Esophagus muscularis mucosa (tissue), 4 donors: ENCODE results near the gene LAMA3. TPM values are rescaled to one million over a fixed set of nuclear protein-coding genes. Genes with fewer than 3 reads are reported as not detected.

ENCODE experiments used
- DNase-seq: peaks from one replicate; pipeline ENCODE4 v3.0.0-alpha.2; 2017; ENCODE audit errors: extremely low spot score
- H3K27ac ChIP-seq, 4 donors: fragments of 200-600 bp; sonication (generic); replicated peaks in 1 of 4; 1 replicate in 3 of 4; 2 replicates in 1 of 4; pipeline ENCODE4 v1.5.1; 2016 to 2019; ENCODE audit warnings: mild to moderate bottlenecking in 1 of 4
- H3K27me3 ChIP-seq, 4 donors: fragments of 200-600 bp; sonication (generic); one replicate each; pipeline versions ENCODE4 v1.5.1 to v1.6.0; 2016 to 2019
- H3K36me3 ChIP-seq, 4 donors: fragments of 200-600 bp; sonication (generic); one replicate each; pipeline ENCODE4 v1.5.1; 2016 to 2019
- H3K4me1 ChIP-seq, 4 donors: fragments of 200-600 bp; sonication (generic); one replicate each; pipeline ENCODE4 v1.5.1; 2016 to 2019
- H3K4me3 ChIP-seq, 4 donors: fragments of 200-600 bp; sonication (generic); 1 replicate in 2 of 4; 2 replicates in 2 of 4; pipeline ENCODE4 v1.5.1; 2016 to 2019; ENCODE audit warnings: mild to moderate bottlenecking in 4 of 4, moderate library complexity in 1 of 4
- H3K9me3 ChIP-seq, 4 donors: fragments of 200-600 bp; sonication (generic); 1 replicate in 3 of 4; 2 replicates in 1 of 4; pipeline ENCODE4 v1.5.1; 2016 to 2019
- EP300 ChIP-seq: sonication (generic); formaldehyde crosslinking; IDR thresholded peaks from one replicate; pipeline ENCODE4 v1.6.1; 2017; ENCODE audit warnings: antibody characterized with exemption
- POLR2A ChIP-seq: fragments of 450-650 bp; IDR thresholded peaks from one replicate; pipeline ENCODE4 v1.6.1; 2017; ENCODE audit warnings: antibody characterized with exemption, moderate library complexity, mild to moderate bottlenecking, low read depth
- POLR2AphosphoS5 ChIP-seq, 2 donors: sonication (generic); formaldehyde crosslinking; IDR thresholded peaks; one replicate each; pipeline ENCODE4 v1.6.1; 2017; ENCODE audit warnings: antibody characterized with exemption in 2 of 2
- WGBS: methylation state at CpG from one replicate; pipeline ENCODE4 v1.1.5; 2018; 5-methylcytosine and 5-hydroxymethylcytosine counted together
- intact Hi-C: fragments of 100-400 bp; cut with DNase I; formaldehyde crosslinking; loops from one replicate; pipeline ENCODE4 v1.15.1; 2023
- total RNA-seq, 4 donors: library from RNA; depleted of rRNA; stranded (reverse); fragments of >200 nt; gene quantifications; one replicate each; pipeline versions ENCODE4 v1.1.0 to v1.2.1, GENCODE V29; 2016
- TF ChIP-seq, protein P1 (sequence below), 3 experiments: fragments of 200-600 bp in 2 of 3; fragments of 450-650 bp in 1 of 3; sonication (generic) in 2 of 3; IDR thresholded peaks; one replicate each; pipeline ENCODE4 v1.5.1; 2017 to 2019; ENCODE audit warnings: antibody characterized with exemption in 3 of 3, mild to moderate bottlenecking in 2 of 3, moderate library complexity in 1 of 3

The LAMA3 gene
- total RNA-seq, 4 donors from 2014 or later: 7.5 to 12.9 (median 11.7) TPM

DNA sequence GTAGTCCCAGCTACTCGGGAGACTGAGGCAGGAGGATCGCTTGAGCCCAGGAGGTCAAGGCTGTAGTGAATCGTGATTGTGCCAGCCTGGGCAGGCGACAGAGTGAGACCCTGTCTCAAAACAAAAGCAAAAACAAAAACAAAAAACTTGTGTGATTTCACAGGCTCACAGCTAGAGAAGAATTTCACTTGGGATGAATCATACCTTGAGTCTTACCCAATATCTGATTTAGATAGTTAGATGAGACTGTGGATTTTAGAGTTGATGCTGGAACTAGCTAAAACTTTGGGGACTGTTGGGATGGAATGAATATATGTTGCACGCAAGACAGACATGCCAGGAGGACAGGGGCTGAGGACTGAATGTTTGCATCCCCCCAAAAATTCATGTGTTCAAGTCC, 31.0 kb upstream of the LAMA3 start:
- no peak for TF ChIP-seq POLR2AphosphoS5 (IDR thresholded peaks at IDR 0.05)
- TF ChIP-seq EP300: no peak
- TF ChIP-seq, protein P1, sequence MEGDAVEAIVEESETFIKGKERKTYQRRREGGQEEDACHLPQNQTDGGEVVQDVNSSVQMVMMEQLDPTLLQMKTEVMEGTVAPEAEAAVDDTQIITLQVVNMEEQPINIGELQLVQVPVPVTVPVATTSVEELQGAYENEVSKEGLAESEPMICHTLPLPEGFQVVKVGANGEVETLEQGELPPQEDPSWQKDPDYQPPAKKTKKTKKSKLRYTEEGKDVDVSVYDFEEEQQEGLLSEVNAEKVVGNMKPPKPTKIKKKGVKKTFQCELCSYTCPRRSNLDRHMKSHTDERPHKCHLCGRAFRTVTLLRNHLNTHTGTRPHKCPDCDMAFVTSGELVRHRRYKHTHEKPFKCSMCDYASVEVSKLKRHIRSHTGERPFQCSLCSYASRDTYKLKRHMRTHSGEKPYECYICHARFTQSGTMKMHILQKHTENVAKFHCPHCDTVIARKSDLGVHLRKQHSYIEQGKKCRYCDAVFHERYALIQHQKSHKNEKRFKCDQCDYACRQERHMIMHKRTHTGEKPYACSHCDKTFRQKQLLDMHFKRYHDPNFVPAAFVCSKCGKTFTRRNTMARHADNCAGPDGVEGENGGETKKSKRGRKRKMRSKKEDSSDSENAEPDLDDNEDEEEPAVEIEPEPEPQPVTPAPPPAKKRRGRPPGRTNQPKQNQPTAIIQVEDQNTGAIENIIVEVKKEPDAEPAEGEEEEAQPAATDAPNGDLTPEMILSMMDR (IDR thresholded peaks at IDR 0.05): no peak
- TF ChIP-seq POLR2A: no peak

DNA sequence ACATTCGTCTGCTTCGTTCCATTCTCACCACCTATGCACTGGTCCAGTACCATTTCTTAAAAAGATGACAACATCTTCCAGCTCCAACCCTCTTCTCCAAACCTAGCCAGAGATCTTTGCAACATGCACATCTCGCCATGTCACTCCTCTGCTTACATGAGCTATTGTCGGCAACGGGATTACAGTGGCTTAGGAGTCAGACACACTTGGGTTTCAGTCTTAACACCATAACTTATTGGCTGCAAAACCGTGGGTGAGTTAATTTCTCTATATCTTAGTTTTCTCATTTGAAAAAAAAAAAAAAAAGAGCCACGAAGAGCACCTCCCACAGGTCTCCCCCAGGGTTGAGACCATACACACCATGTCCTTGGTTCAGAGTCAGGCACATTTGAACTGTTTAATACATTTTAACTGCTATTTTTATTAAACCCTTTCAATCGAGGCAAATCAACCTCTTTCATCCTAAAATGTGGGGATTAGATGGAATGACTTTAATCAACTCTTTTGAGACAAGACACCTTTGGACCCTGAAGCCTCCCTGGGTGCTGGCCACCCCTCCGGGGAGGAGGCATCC, 27.4 kb upstream of the LAMA3 start:
- no peak for DNase-seq
- H3K27ac ChIP-seq: peak overlapping the region in 3 of 4 donors; percentile 61 to 66 (median 63)
- intact Hi-C loops: no loop called here
- H3K4me3 ChIP-seq: peak overlapping the region; percentile 64 to 79 (median 71)
- H3K27me3 ChIP-seq: peaks cover 0 to 3% (median 0%) of the 10 kb centered on the region in 4 donors
- H3K4me1 ChIP-seq: peaks cover 7 to 19% (median 17%) of the 10 kb centered on the region in 4 donors
- no peaks in the 10 kb centered on the region for H3K36me3 ChIP-seq
- H3K9me3 ChIP-seq: no peaks in the 10 kb centered on the region
- 56% methylated on average over 9 of the region's 9 CpGs for WGBS
- TF ChIP-seq POLR2AphosphoS5 (IDR thresholded peaks at IDR 0.05): no peak
- TF ChIP-seq POLR2A: no peak
- TF ChIP-seq, protein P1 (IDR thresholded peaks at IDR 0.05): no peak
- no peak for TF ChIP-seq EP300

More for the DNA sequence above, 31.0 kb upstream of the LAMA3 start:
- no peak for DNase-seq
- WGBS: 88% methylated on average over 5 of the region's 5 CpGs
- H3K9me3 ChIP-seq: no peaks in the 10 kb centered on the region
- peaks cover 0 to 3% (median 0%) of the 10 kb centered on the region in 4 donors for H3K27me3 ChIP-seq
- H3K4me3 ChIP-seq: no peak overlapping the region
- no peaks in the 10 kb centered on the region for H3K36me3 ChIP-seq
- no peak overlapping the region for H3K27ac ChIP-seq
- peaks cover 4 to 16% (median 13%) of the 10 kb centered on the region in 4 donors for H3K4me1 ChIP-seq
- intact Hi-C loops: no loop called here

DNA sequence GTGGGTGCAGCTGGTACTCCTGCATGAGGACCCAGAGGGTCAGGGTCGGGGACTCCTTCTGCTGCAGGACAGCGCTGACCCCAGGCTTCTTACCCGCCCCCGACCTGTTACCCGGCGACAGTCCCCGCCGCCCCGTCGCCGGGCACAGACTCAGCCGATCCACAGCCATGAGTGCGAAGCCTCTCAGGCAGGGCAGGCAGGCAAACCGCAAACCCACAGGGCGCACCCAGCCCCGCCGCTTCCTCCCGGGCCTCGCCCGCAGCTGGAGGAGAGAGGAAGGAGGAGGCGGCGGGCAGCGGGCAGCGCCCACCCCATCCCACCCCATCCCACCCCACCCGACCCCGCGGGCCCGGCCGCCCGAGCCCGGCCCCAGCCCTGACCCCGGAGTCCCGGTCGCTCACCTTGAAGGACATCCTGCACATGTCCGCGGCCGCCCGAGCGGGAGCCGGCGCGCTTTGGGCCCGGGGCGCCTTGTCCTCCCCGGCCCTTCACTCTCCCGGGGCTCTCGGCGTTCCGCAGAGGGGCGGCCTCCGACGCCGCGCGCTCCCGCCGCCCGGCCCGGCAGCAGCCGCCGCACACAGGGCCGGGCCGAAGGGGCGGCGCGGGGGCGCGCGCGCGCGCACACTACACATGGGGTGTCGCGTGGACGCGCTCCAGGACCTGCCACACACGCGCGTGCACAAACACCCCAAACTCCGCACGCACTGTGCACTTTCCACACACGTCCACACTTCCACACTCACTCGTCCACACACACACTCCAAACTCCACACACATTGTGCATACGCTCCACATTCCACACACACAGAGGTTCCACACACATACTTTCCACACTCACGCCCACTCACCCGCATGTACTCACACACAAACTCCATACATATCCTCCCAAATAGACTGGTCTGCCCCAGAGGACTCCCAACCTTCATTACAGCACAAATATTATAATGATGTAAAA, 26.7 kb upstream of the LAMA3 start, which contains the start of gene ANKRD29:
Gene ANKRD29, minus strand, starts transcription at position 603 of the 955 bp plus-strand sequence. Its CDS starts 181 bp downstream, at position 422.
- no peak for DNase-seq
- 2% methylated on average over 45 of the region's 86 CpGs for WGBS
- H3K4me1 ChIP-seq: peaks cover 7 to 19% (median 17%) of the 10 kb centered on the region in 4 donors
- H3K27ac ChIP-seq: peak within 1 kb of the TSS; percentile 57 to 66 (median 62)
- TF ChIP-seq POLR2A (no peak), POLR2AphosphoS5 (IDR thresholded peaks at IDR 0.05) (no peak)
- peak within 1 kb of the TSS; percentile 64 to 79 (median 71) for H3K4me3 ChIP-seq
- no peaks in the 10 kb centered on the region for H3K9me3 ChIP-seq
- peaks cover 0 to 3% (median 0%) of the 10 kb centered on the region in 4 donors for H3K27me3 ChIP-seq
- H3K36me3 ChIP-seq: no peaks in the 10 kb centered on the region
- intact Hi-C loops: no loop called here

DNA sequence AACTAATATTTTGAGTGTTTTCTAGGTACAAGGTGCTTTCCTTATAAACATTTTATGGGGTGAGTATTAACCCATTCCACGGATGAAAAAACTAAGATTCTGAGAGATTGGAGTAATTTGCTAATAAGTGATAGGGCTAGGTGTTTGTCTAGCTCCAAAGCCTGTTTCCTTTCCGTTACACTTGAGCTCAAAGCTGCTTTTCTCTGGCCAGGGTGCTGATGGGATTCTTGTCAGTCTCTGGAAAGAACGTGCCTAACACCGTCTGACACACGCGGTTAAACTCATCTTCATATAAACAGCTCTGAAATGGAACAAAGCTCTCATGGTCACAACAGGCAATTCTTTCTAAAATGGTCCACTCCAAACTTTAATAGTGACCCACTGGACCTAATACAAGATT, 24.6 kb upstream of the LAMA3 start:
- 54% methylated on average over 6 of the region's 6 CpGs for WGBS
- no peak for DNase-seq
- H3K36me3 ChIP-seq: no peaks in the 10 kb centered on the region
- no peak overlapping the region for H3K27ac ChIP-seq
- TF ChIP-seq, protein P1 (IDR thresholded peaks at IDR 0.05): no peak
- TF ChIP-seq POLR2AphosphoS5 (IDR thresholded peaks at IDR 0.05) (no peak), EP300 (no peak), POLR2A (no peak)
- intact Hi-C loops: loop anchor here (2.0 kb wide), 1 partner anchor 20 kb away; no protein-coding TSS in a partner anchor
- H3K27me3 ChIP-seq: peaks cover 0 to 3% (median 0%) of the 10 kb centered on the region in 4 donors
- no peaks in the 10 kb centered on the region for H3K9me3 ChIP-seq
- H3K4me3 ChIP-seq: no peak overlapping the region
- H3K4me1 ChIP-seq: peaks cover 11 to 19% (median 17%) of the 10 kb centered on the region in 4 donors

DNA sequence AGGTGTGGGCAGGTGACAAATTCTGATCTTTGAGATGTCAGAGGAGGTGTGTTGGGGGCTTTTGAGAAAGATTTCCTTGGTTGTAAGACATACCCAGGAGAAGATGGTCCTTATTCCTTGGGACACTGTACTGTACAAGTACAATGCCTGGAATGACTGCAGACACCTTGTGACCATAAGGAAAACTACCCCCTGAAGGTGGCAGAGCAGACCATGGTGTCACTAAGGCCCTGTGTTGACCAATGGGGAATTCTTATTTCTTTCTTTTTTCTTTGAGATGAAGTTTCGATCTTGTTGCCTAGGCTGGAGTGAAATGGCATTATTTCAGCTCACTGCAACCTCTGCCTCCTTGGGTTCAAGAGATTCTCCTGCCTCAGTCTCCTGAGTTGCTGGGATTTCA, 22.1 kb upstream of the LAMA3 start:
- Histone ChIP-seq H3K4me1 (peaks cover 12 to 15% (median 13%) of the 10 kb centered on the region in 4 donors), H3K27ac (no peak overlapping the region), H3K36me3 (no peaks in the 10 kb centered on the region), H3K27me3 (no peaks in the 10 kb centered on the region), H3K4me3 (no peak overlapping the region), H3K9me3 (no peaks in the 10 kb centered on the region)
- TF ChIP-seq EP300 (no peak), POLR2AphosphoS5 (IDR thresholded peaks at IDR 0.05) (no peak), POLR2A (no peak)
- TF ChIP-seq, protein P1 (IDR thresholded peaks at IDR 0.05): no peak
- intact Hi-C loops: no loop called here
- WGBS: 100% methylated on average over 1 of the region's 1 CpG
- no peak for DNase-seq
